Smooth muscle cell of the coronary artery (primary cell): ENCODE results near the gene PTBP1. TPM values are rescaled to one million over a fixed set of nuclear protein-coding genes. Genes with fewer than 3 reads are reported as not detected.

Experiments used
- total RNA-seq: library from RNA; depleted of rRNA; stranded (reverse); fragments of >200 nt; gene quantifications from 2 replicates; pipeline ENCODE4 v1.2.3, GENCODE V29; 2014; ENCODE audit warnings: low replicate concordance

The PTBP1 gene
- total RNA-seq = 77.1 and 91.9 TPM in 2 replicates

GRCh38 chr19:796692-797527 lies at the start of gene PTBP1:
PTBP1 (plus strand) TSS chr19:797452; CDS start chr19:797498, 46 bp downstream.

GRCh38 chr19:750640-751423 lies 46.4 kb upstream of the PTBP1 start, which contains the start of gene MISP:
MISP (plus strand) TSS chr19:751112; CDS start chr19:756947, 5,835 bp downstream.

DNA sequence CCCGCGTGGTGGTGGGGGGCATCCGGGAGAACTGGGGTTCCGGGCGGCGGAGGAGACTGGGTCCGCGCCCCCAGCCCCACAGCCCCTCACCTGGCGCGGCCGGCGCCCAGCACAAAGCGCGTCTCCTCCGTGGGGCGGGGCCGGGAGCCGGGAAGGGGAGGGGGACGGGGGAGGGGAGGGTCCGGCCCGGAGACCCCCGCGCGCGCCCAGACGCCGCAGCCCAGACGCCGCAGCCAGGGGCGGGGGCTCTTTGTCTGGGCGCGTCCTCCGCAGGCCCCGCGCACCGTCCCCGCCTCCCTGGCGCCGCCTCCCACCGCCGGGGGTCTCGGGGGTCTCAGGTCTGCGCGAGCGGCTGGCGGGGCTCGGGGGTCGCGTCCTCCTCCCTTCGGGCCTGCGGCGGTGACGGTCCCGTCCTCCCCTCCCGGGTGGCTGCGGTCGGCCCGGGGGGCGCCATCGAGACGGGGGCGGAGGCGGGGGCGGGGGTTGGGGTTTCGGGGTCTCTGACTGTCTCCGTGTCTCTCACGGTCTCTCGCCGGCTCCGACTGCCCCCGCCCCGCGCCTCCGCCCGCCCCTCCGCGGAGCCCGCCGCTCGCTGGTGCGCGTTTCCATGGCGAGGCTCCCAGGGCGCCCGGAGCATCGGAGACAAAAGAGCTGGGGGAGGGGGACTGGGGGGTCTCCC lies 24.7 kb downstream of the PTBP1 start, which contains the start of gene PLPPR3:
Gene PLPPR3 (minus strand): TSS at position 131 of the 679 bp plus-strand sequence. CDS start 396 bp downstream, outside the sequence.

DNA sequence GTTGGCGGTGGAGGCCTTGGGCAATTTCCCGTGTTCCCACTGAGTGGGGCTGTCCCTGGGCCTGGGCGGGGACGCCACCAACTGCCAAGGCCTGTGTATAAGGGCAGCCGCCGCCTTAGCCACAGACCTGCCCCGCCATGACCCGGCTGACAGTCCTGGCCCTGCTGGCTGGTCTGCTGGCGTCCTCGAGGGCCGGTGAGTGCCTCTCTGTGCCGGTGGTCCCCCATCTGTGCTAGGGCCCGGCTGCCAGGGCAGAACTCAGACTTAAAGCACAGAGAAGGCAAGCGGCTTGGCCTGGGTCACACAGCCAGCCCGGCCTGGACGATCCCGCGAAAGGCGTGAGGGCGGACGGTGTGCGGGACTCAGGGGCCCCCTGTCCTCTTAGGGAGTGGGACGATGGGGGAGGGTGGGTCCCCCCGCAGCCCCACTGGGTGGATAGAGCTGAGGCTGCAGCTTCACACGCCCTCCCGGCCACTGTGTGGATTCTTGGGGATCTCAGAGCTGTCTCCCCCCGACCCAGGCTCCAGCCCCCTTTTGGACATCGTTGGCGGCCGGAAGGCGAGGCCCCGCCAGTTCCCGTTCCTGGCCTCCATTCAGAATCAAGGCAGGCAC lies 30.6 kb downstream of the PTBP1 start, which contains the start of gene AZU1:
Gene AZU1 (plus strand): TSS at position 128 of the 612 bp plus-strand sequence. CDS start 10 bp downstream, at position 138.

DNA sequence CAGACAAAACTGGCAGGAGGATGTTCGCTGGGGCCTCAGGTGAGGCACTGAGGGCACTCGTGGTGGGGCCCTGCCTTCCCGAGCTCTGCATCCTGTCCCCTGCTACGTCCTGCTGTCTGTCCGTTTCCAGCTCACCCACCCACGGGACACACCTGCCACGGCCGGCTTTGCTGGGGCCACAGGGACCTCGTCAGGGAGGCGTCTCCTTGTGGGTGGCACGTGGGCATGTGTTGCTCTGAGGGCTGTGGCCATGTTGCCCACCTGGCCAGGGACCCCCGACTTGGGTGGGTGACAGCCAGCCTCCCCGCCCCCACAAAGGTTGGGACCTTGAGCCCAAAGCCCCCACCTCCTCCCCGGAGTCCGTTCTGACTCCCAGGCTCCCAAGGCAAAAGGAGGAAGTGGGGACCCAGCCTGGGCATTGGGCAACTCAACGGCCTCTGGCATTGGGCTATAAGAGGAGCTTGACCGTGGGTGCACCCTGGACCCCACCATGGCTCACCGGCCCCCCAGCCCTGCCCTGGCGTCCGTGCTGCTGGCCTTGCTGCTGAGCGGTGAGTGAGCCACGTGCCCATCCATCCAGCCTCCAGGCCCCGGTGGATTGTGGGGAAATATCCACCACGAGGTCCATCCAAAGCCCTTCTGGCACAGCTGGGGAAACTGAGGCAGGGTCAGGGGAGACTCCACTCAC lies 43.4 kb downstream of the PTBP1 start, which contains the start of gene PRTN3:
Gene PRTN3 (plus strand): TSS at position 481 of the 688 bp plus-strand sequence. CDS start 10 bp downstream, at position 491.

GRCh38 chr19:852136-853013 lies 55.1 kb downstream of the PTBP1 start, which contains the start of gene ELANE:
ELANE (plus strand) TSS chr19:852303; CDS start chr19:852329, 26 bp downstream.

DNA sequence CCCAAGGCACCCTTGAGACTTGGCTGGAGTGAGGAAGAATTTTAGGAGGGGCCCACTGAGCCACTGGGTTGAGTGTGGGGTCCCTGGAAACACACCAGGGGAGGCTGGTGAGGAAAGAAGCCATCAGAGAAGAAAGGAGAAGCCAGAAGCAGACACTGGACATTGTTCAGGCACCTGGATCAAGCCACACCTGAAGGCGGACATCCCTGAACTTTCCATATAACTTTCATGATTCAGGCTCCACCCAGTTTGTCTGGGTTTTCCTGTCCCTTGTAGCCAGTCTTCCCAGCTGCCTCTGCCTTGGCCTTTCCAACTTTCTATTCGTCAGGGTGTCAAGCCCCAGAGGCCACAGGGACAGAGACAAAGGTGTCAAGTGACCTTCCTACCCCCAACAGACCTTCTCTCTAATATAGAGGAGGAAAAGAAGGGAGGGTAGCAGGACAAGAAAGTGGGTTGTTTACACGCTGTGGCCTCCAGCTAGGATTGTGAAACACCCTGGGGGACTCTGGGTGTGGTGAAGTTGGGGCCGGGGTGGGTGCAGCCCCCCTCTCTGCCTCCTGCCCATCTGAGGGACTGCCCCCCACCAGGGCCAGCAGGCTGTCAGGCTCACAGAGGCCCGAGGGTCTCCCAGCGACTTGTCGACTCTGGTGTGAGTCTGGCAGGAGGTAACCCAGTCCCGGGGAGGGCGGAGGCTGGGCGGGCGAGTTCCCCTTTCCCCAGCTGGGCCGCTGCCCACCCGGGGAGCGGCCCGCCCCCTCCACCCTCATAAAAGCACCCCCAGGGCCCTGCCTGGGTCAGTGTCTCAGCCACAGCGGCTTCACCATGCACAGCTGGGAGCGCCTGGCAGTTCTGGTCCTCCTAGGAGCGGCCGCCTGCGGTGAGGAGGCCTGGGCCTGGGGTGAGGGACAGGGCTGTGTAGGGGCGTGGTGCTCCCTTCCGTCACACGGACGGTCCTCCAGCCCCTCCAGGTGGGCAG lies 61.9 kb downstream of the PTBP1 start, which contains the start of gene CFD:
Gene CFD (plus strand): TSS at position 797 of the 976 bp plus-strand sequence. CDS start 26 bp downstream, at position 823.

Other genes with a start within 250 kb of the PTBP1 start
- 284 and 347 TPM in 2 replicates for gene BSG, start 224.9 kb upstream of the PTBP1 start, total RNA-seq
- 0.30 and 1.2 TPM in 2 replicates for gene HCN2, start 207.6 kb upstream of the PTBP1 start, total RNA-seq
- gene POLRMT, start 163.9 kb upstream of the PTBP1 start, total RNA-seq = 16.6 and 19.8 TPM in 2 replicates
- gene FGF22, start 157.6 kb upstream of the PTBP1 start, total RNA-seq = not detected in 2 replicates
- gene RNF126, start 134.2 kb upstream of the PTBP1 start, total RNA-seq = 6.2 and 24.2 TPM in 2 replicates
- 22.8 and 81.7 TPM in 2 replicates for gene FSTL3, start 121.1 kb upstream of the PTBP1 start, total RNA-seq
- gene PRSS57, start 102.0 kb upstream of the PTBP1 start, total RNA-seq = not detected in 2 replicates
- gene PALM, start 88.5 kb upstream of the PTBP1 start, total RNA-seq = 6.0 and 26.7 TPM in 2 replicates
- under 0.01 TPM in 1 of 2 replicates, not detected in the other for gene MISP, start 46.3 kb upstream of the PTBP1 start, total RNA-seq
- gene PLPPR3, start 24.5 kb downstream of the PTBP1 start, total RNA-seq = 0.15 and 1.2 TPM in 2 replicates
- not detected in 2 replicates for gene AZU1, start 30.4 kb downstream of the PTBP1 start, total RNA-seq
- gene PRTN3, start 43.5 kb downstream of the PTBP1 start, total RNA-seq = not detected in 2 replicates
- 0.15 TPM in 1 of 2 replicates, not detected in the other for gene ELANE, start 54.9 kb downstream of the PTBP1 start, total RNA-seq
- gene CFD, start 62.2 kb downstream of the PTBP1 start, total RNA-seq = 0.83 and 156 TPM in 2 replicates
- gene MED16, start 95.7 kb downstream of the PTBP1 start, total RNA-seq = 23.5 and 33.1 TPM in 2 replicates
- gene RNU6-9, start 96.0 kb downstream of the PTBP1 start, total RNA-seq = not detected in 2 replicates
- 6.8 and 24.8 TPM in 2 replicates for gene R3HDM4, start 115.8 kb downstream of the PTBP1 start, total RNA-seq
- not detected in 2 replicates for gene KISS1R, start 119.9 kb downstream of the PTBP1 start, total RNA-seq
- 7.6 and 15.2 TPM in 2 replicates for gene ARID3A, start 128.6 kb downstream of the PTBP1 start, total RNA-seq
- gene WDR18, start 186.9 kb downstream of the PTBP1 start, total RNA-seq = 37.1 and 127 TPM in 2 replicates
- 0.23 and 0.45 TPM in 2 replicates for gene GRIN3B, start 203.0 kb downstream of the PTBP1 start, total RNA-seq
- gene TMEM259, start 223.7 kb downstream of the PTBP1 start, total RNA-seq = 41.3 and 58.0 TPM in 2 replicates
- gene RNU6-2, start 224.1 kb downstream of the PTBP1 start, total RNA-seq = not detected in 2 replicates
- 268 and 324 TPM in 2 replicates for gene CNN2, start 229.2 kb downstream of the PTBP1 start, total RNA-seq
- gene ABCA7, start 242.7 kb downstream of the PTBP1 start, total RNA-seq = 2.2 and 8.4 TPM in 2 replicates